Progenitor cell of endocrine pancreas (in vitro differentiated cells): ENCODE measurements around the gene MAP2K6. TPM values are rescaled to one million over a fixed set of nuclear protein-coding genes. Genes with fewer than 3 reads are reported as not detected.

Source experiments
- DNase-seq: peaks from one replicate; pipeline ENCODE4 v3.0.0; 2021; ENCODE audit warnings: low spot score; ENCODE audit not compliant: unreplicated experiment
- H3K27ac Mint-ChIP-seq: 2 replicates; pipeline ENCODE4 v1.8.0; 2021; ENCODE audit warnings: mild to moderate bottlenecking, moderate library complexity, mixed read lengths
- H3K27me3 Mint-ChIP-seq: 2 replicates; pipeline ENCODE4 v1.8.0; 2021; ENCODE audit warnings: mixed read lengths
- H3K36me3 Mint-ChIP-seq: 2 replicates; pipeline ENCODE4 v1.8.0; 2022; ENCODE audit warnings: mixed read lengths; ENCODE audit not compliant: insufficient read depth
- H3K4me1 Mint-ChIP-seq: 2 replicates; pipeline ENCODE4 v1.8.0; 2021; ENCODE audit warnings: low read depth, mixed read lengths
- H3K4me3 Mint-ChIP-seq: 2 replicates; pipeline ENCODE4 v1.8.0; 2021; ENCODE audit warnings: low read depth, mild to moderate bottlenecking, moderate library complexity, mixed read lengths
- H3K9me3 Mint-ChIP-seq: 2 replicates; pipeline ENCODE4 v1.8.0; 2021; ENCODE audit warnings: low read depth, mixed read lengths
- total RNA-seq: library from RNA; stranded (reverse); gene quantifications from 2 replicates; pipeline ENCODE4 v1.2.1, GENCODE V29; 2021
- TF ChIP-seq, protein P1 (sequence below): fragments of 200-600 bp; sonication (generic); IDR thresholded peaks from one replicate; pipeline ENCODE4 v1.5.0; 2021; ENCODE audit warnings: antibody characterized with exemption, mild to moderate bottlenecking; ENCODE audit not compliant: unreplicated experiment

MAP2K6 gene
- total RNA-seq, 1 donor from 2014 or later: 44.7 TPM

DNA sequence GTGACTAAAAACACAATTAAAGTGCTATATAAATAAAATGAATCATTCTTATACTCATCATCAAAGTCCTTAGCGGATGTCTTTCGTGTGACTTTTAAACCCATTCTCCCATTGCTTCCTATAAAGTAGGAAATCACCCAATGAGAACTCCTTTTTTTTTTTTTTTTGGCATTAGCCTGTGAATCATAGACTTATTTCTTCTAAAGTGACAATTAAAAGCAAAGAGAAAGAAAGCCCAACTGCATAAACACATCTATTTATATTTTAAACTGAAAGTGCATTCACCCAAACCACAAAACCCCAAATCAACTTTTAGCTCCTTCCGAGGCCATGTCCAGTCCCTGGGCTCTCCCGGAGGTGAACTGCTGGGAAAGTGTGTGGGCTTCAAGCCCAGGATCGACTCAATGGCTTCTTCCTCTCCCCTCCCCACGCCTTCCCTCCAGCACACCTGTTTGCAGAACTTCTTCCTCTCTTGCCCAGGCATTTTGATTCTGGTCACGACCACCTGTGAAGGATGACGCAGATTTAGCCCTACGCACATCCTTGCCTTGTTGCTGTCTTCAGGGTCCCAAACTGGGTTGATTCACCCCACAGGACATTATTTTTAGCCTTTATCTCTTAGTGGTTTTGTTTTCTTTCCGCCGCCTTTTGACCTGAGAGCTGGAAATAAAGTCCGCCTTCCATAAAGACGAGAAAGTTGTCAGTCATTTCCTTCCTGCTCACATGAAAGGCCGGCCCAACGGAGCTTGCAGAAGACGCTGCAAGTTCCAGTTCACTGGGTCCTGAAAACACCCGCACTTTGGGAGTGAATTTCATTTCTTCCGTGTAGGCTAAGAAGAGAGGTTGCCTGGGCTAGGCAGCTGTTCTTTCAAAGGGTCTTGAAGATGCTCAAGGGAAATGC, 166.8 kb downstream of the MAP2K6 start:
- H3K4me1 Mint-ChIP-seq: no peaks in the 10 kb centered on the region
- H3K27ac Mint-ChIP-seq: no peak overlapping the region
- TF ChIP-seq, protein P1, sequence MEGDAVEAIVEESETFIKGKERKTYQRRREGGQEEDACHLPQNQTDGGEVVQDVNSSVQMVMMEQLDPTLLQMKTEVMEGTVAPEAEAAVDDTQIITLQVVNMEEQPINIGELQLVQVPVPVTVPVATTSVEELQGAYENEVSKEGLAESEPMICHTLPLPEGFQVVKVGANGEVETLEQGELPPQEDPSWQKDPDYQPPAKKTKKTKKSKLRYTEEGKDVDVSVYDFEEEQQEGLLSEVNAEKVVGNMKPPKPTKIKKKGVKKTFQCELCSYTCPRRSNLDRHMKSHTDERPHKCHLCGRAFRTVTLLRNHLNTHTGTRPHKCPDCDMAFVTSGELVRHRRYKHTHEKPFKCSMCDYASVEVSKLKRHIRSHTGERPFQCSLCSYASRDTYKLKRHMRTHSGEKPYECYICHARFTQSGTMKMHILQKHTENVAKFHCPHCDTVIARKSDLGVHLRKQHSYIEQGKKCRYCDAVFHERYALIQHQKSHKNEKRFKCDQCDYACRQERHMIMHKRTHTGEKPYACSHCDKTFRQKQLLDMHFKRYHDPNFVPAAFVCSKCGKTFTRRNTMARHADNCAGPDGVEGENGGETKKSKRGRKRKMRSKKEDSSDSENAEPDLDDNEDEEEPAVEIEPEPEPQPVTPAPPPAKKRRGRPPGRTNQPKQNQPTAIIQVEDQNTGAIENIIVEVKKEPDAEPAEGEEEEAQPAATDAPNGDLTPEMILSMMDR: no peak
- H3K27me3 Mint-ChIP-seq: no peaks in the 10 kb centered on the region
- no peaks in the 10 kb centered on the region for H3K36me3 Mint-ChIP-seq
- H3K4me3 Mint-ChIP-seq: no peak overlapping the region
- no peaks in the 10 kb centered on the region for H3K9me3 Mint-ChIP-seq
- DNase-seq: no peak

DNA sequence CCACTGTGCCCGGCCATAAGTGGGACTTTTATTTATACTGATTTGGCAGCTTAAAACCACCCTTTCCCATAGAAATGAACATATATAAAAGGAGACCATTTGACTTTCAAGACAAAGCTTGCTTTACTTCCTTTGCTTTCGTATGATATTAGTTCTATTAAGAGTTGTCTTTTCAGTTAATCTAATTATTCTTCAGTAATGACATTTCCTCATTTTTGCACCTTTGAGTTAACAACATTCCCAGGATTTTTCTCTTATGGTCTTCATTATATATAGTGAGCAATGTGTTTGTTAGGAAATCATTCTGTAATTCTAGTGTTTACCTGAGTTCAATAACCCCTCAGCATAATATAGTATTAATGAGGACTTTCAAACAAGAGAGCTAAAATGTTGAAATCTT, 173.8 kb downstream of the MAP2K6 start:
- TF ChIP-seq, protein P1: no peak
- H3K9me3 Mint-ChIP-seq: no peaks in the 10 kb centered on the region
- H3K36me3 Mint-ChIP-seq: no peaks in the 10 kb centered on the region
- no peak for DNase-seq
- no peak overlapping the region for H3K27ac Mint-ChIP-seq
- peaks cover 3% of the 10 kb centered on the region for H3K27me3 Mint-ChIP-seq
- H3K4me1 Mint-ChIP-seq: peaks cover 4% of the 10 kb centered on the region
- no peak overlapping the region for H3K4me3 Mint-ChIP-seq

DNA sequence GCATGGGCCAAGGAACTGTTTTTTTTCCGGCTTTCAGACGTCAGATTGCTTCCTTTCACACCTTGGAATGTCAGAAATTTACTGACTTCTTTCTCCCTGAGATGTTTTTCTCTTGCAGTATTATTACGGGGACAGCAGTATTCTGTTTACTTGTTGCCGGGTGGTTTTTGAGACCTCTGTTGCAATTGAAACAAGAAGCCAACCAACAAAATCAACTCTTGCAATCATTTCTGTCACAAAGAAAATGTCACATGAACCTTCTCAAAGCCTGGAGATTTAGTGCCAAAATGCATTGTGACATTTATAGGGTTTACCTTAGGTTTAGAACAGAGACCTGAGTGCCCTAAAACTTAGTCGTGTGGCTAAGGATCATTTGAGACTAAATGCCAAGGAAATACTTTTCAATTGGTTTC, 174.3 kb downstream of the MAP2K6 start:
- H3K4me1 Mint-ChIP-seq: peaks cover 4% of the 10 kb centered on the region
- no peaks in the 10 kb centered on the region for H3K36me3 Mint-ChIP-seq
- peaks cover 3% of the 10 kb centered on the region for H3K27me3 Mint-ChIP-seq
- no peak for DNase-seq
- TF ChIP-seq, protein P1: no peak
- no peaks in the 10 kb centered on the region for H3K9me3 Mint-ChIP-seq
- no peak overlapping the region for H3K4me3 Mint-ChIP-seq
- no peak overlapping the region for H3K27ac Mint-ChIP-seq

DNA sequence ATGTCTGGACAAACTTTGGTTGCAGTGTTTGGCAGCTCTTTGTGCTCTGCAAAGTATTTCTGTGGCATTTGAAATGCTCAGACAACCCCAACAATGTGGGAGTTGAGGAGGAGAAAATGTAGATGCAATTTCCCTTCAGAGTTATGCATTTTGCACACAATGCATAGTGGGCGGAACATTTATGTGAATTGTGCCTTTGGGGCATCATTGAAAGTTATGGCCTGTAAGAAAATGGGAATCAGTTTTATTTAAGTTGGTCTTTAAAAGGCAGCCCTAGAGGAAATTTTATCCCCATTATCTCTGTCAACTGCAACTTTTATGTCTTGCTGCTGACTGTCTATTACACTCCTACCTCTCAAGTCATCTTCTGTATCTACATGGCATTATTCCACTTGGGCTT, 176.2 kb downstream of the MAP2K6 start:
- Mint-ChIP-seq H3K4me3 (no peak overlapping the region), H3K9me3 (no peaks in the 10 kb centered on the region), H3K27ac (no peak overlapping the region), H3K4me1 (peaks cover 4% of the 10 kb centered on the region), H3K27me3 (peaks cover 3% of the 10 kb centered on the region), H3K36me3 (no peaks in the 10 kb centered on the region)
- TF ChIP-seq, protein P1: no peak
- DNase-seq: no peak

DNA sequence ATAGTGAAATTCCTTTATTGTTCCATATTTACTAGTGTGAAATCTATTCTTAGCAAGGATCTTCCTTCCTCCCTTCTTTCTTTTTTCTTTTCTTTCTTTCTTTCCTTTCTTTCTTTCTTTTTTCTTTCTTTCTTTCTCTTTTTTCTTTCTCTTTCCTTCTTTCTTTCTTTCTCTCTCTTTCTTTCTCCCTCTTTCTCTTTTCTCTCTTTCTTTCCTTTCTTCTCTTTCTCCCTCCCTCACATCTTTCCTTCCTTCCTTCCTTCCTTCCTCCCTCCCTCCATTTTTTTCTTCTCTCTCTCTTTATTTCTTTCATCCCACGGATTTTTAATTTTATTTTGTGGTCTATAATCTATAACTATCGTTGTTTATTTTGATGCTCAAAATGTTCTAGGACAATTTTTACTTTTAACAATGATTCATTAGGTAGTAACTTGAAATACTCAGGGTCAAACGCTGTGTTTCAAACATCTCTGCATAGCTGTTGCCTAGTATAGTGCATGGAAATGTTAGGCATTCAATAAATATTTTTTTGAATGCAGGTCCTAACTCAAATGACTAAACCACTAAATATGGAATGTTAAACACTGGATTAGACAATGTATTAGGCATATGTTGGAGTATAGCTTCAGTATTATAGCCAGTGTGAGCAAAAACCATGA, 178.3 kb downstream of the MAP2K6 start:
- Mint-ChIP-seq H3K9me3 (no peaks in the 10 kb centered on the region), H3K27me3 (no peaks in the 10 kb centered on the region), H3K4me3 (no peak overlapping the region), H3K36me3 (no peaks in the 10 kb centered on the region), H3K4me1 (peaks cover 4% of the 10 kb centered on the region), H3K27ac (no peak overlapping the region)
- no peak for DNase-seq
- TF ChIP-seq, protein P1: no peak
